Pons (tissue), 1 donor: ENCODE results near the gene UXS1.
A peak's percentile ranks its signal among the peaks of the same experiment; 100 is the strongest.

ENCODE experiments used
- DNase-seq: peaks from one replicate; pipeline ENCODE4 v3.0.0-alpha.2; 2016; ENCODE audit warnings: low spot score

The UXS1 gene

DNA sequence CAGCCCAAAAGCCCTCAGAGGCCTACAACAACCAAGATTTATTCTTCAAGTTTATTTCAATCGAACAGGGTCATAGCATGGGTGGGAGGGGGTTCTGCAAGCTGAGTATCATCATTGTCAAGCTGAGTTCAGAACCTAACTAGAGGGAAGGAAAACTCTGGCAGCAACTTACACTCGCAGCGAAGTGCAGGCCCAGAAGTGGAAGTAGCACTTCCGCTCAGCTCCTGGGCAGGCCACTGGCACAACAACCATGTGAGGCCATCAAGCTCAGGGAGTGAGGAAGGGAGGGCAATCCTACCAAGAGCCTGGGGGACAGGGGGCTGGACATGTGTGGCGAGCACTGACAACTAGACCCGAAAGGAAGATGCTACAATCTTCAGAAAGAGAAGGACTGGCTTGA, 4.8 kb downstream of the UXS1 start:
- DNase-seq, result peak; percentile 50

DNA sequence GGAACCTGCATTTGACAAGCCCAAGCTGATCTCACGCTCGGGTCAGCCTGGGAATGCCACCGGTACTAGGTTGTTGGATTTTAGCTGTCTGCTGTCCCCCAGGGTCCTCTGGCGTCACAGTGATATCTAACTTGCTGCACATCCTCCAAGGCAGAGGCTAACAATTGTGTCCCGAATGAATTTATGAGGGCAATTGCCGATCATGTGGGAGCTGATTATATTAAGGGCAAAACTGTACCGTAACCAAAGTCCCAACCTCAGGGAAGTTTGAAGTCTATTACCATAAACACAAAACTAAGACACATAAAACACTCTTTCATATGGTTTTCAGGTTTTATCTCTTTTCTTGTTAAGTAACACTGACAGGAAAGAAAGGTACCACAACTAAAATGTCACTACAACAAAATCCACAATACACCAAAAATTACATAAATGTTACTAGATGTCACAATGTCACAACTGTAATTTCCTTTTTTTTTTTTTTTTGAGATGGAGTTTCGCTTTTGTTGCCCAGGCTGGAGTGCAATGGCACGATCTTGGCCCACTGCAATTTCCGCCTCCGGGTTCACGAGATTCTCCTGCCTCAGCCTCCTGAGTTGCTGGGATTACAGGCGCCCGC, 6.7 kb downstream of the UXS1 start:
- DNase-seq, result no peak

DNA sequence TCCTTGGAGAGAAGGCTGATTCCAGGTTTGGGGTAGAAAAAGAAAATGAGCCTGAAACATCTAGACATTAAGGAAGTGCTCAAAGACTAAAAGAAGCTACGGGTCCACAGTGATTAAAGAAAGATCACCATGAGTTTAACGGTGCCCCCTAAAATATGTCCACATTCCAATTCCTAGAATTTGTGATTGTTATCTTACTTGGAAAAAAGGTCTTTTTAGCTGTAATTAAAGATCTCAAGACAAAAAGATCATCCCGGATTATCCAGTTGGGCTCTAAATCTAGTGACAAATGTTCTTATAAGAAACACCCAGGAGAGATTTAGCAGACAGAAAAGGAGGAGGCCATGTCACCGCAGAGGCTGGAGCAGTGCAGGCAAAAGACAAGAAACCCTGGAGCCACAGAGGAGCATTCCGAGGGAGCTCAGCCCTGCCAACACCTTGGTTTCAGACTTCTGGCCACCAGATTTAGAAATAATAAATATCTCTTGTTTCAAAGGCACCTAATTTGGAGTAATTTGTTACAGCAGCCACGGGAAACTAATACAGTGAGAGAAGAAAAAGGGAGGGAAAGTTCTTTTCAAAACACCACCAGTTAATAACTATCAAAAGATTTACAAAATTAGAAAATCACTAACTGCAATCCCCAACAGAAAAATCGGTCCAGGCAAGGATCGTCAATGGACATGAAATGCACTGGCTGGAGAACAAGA, 8.5 kb downstream of the UXS1 start:
- no peak for DNase-seq

DNA sequence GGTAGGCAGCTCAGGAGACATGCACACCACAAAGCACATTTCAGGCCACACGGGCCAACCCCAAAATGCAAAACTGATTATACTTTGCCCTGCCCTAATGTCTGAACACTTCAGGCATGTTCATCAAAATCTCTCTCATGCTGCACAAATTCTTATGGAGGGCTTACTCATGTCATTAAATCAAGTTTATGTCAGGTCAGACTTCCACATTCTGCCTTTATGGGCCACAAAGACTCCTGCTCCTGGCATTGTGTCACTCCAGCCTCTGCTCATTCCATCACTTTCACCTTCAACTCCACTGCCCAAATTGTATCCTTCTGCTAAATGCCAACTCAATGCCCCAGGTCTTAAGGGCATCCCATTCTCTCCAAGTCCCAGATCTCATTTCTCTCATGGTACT, 9.2 kb downstream of the UXS1 start:
- no peak for DNase-seq

DNA sequence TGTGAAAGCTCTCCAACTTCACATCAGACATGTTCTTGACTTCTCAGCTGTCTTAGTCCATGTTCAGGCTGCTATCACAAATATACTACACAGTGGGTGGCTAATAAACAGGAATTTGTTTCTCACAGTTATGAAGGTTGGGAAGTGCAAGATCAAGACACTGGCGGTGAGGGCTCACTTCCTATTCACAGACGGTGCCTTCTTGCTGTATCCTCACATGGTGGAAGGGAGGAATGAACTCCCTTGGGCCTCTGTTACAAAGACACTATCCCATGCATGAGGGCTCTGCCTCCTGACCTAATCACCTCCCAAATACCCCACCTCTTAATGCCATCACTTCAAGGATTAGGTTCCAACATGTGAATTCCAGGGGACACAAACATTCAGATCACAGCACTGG, 9.7 kb downstream of the UXS1 start:
- DNase-seq, result no peak

DNA sequence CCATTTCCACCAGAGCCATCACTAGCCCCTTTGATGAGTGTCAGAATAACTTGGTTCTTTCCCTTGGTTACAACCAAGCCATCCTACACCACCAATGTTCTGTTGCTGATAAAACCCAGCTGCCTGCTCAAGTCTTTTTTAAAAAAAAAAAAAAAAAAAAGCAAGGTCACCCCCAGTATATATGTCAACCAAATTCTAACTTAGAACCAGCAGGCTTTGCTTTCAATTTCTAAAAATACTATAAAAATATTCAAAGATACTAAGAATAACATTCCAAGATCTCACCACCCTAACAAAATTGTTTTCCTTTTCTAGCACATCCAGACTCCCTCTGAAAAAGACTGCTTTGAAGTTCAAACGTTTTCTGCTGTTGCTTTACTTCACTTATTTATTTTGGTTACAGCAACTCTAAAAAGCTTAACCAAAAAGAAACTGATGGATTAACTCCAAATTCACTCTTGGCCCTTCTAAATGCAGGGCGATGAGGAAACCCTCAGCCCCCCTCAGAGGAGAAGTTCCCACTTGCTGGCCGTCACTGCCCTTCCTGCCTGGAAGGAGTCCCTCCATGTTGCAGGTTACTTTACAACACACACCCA, 10.9 kb downstream of the UXS1 start:
- DNase-seq, result peak; percentile 17

DNA sequence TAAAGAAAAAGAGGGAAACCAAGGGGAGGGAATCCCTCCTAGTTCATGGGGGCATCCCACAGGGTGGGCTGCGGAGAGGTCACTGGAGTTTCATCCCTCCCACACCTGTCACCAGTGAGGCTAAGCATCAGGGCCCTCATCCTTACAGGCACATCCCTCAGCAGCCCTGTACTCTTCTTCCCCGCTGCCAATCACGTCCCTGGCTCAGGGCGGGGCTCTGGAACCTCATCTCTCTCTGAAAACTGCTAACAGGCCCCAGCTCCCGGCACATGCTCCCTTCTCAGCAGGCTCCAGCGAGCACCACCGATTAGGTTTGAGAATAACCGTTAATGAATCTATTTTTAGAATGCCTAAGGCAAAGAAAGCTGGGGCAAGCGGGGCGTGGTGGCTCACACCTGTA, 13.0 kb downstream of the UXS1 start:
- no peak for DNase-seq

DNA sequence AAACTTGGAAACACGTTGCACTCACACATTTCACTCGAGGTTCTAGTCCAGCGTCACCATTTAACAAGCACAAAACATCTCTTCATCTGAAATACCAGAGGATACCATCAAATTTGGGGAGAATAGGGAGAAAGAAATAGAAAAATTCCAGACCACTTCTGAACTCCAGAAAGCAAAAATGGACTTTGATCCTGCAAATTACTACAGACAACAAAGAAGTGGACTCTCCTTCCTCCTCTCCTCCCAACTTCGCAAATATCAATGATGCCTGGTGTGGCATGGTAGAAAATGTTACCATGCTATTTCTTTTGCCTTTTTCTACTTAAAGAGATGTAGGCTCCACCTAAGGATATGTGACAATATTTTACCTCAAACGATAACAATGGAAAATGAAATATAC, 13.5 kb downstream of the UXS1 start:
- no peak for DNase-seq

DNA sequence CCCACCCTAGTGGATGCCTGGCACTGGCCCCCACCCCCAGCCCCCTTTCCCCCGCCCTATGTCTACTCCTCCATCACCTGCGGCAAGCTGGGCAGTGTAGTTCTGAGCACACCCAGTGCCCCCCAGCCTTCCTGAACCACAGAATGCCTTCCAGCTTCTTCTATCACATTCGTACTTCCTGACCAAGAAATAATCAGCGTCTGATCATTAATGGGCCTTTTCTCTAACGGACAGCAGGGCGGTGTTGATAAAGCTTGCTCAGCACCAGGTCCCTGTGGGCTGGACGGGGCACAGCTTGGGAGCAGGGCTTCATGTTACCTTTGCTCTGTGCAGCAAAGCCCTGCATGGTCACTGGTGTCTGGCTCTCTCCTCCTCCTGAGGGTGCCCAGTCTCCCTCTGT, 15.4 kb downstream of the UXS1 start:
- no peak for DNase-seq

DNA sequence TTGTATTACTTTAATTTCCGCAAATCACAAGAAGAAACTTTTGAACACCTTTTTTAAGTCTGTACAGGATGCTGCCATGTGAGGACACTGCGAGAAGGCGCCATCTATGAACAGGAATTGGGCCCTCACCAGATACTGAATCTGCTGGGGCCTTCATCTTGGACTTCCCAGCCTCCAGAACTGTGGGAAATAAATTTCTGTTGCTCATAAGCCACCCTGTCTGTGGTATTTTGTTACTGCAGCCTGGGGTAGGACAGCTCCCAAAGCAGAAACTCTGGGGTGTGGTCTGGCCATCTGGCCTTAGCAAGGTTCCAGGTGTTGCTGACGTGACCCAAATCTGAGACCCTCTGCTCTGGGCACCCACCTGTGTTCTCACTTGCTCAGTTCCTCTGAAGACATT, 16.5 kb downstream of the UXS1 start:
- DNase-seq, result no peak

DNA sequence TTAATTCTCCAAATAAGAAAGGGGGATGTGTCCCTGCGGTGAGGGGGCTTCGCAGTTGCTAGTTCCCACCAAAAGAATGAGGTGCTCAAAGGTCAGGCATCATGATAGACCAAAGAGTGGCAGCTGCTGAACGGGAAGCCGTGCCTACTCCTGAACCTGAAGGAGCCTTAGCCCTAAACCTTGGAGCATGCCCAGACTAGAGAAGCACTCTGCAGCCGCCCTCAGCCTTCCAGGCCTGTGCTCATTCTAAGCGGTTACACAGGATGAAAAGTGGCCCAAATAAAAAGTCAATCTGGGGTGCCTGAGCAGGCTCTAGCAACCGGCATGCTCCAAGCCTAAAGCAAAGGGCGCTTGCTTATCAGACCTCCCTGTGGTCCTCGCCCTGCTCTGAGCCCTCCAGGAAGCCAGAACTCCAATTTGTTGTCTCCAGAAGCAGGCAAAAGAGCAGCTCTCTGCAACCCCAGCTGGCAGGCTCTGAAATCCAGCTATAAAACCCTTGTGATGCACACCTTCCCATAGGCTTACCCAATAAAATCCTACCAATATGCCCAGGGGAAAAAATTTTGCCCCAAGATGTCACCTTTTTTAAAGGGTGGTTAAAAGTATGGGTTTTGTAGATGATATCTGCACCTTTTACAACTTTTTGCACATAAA, 17.5 kb downstream of the UXS1 start:
- DNase-seq, result no peak

DNA sequence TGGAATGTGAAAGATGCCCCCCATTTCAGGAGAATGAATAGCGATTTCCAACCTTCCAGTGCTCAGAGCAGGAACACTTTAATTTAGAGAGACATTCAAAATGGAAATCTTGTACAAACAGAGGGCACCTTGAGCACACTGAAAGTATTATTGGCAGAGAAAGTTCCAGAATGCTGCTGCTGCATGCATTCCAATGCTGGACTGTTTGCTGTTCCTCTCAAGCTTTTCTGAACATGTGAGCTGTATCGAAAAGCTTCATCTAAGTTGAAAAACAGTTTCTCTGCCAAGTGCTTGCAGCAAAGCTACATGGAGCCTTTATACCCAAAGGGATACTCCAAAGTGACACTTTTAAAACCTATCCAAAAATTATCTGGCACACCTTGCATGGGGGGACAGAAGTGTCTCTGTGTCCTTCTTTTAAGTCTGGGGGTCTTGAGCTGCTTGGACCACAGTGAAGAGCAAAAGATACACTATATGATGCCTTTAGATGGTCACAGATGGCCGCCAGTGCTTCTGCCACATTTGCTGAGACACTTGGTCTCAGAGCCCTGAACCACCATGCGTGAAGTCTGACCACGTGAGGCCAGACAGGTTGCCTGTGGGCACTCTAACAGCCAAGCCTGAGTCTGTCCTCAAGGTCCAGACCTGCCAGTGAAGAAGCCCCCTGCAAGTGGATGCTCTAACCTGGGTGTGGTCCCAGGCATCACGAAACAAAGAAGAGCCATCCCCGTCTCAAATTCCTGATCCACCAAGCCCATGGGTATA, 18.8 kb downstream of the UXS1 start:
- no peak for DNase-seq

- DNase-seq, result no peak
Measured at GRCh38 chr2:106174056-106174455, 20.0 kb downstream of the UXS1 start.

GRCh38 chr2:106172649-106173048, 21.5 kb downstream of the UXS1 start:
- DNase-seq, result no peak

- DNase-seq, result no peak
Measured at GRCh38 chr2:106168657-106169056, 25.4 kb downstream of the UXS1 start.

GRCh38 chr2:106167067-106167466, 27.0 kb downstream of the UXS1 start:
- no peak for DNase-seq

GRCh38 chr2:106165561-106165960, 28.5 kb downstream of the UXS1 start:
- no peak for DNase-seq

DNA sequence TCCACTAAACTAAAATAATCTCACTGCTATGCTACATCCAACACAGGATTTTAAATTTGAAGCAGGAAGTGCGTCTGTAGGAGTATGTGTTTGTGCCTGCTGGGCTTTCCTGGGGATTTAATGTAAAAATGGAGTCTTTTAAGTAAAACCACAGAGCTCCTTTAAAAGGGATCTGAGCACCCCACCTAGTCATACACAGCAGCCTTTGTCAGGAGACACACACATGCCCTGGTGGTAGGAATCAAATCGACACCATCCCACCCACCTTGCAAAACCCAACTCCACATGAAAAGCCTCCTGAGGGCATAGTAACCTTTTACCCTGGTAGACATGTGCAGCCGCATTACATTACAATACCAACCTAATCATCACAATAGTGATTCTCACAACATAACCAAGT, 29.1 kb downstream of the UXS1 start:
- no peak for DNase-seq

DNA sequence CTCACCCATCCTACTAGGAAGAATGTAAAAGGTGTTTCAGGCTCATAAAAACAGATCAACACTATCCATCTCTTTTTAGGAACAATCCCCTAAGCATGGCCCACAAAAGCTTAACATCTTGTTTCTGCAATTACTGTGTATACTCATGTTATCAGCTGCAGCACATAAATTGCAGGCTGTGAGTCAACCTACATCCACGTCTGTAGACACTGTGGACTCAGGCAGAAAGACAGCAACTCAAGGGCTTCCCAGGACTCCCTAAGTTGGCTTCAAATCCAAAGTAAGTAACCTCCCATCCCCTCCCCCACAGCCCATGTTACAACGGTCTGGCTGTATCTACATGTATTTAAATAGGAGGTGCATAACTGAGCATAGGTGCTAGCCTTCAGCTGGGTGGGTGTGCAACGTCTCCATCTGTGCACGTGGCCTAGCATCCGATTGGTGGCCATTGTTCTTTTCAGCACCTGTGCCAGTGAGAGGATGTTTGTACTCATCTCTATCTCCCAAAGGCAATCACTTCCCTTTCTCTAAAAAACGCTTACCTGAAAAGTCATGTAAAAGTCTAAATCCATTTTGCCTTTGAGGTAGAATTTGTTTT, 30.1 kb downstream of the UXS1 start:
- DNase-seq, result no peak

DNA sequence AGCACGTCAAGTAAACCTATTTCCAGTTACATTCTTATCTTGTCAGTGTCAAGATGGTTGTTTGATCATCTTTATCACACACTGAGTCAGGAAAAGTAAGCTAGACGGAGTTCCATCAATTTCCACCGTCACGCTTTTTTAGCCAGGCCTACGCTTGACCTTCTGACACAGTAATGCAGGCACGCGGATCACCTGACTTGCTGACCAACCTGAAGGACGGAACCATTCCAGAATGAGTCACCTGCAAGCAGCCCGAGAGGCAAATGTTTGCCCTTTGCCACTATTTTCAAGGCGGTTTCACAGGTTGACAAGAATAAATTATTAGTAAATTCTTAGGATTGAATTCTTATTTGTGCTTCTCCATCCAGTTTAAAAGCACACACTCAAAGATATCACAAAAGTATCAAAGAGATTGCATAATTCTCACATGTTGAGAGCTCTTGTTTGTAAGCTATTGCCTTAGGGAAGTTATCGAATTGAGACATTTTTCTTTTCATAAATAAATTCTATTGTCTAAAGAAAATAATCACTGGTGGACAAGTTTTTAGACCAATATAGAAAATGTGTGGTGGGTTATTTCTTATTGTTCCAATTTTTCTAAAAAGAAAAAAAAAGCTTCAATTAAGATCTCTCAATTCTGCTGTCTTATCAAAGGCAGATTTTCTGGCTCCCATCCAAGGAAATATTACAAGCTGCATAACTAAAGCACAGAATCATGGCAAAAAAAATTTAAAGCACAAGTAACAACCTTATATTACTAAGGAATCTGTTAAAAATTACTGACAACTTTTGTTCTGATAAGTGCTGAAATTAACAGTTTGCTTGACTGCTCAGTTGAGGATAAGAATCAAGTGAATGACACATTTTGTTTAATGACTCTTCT, 31.9 kb downstream of the UXS1 start:
- DNase-seq, result no peak

- DNase-seq, result no peak
Measured at GRCh38 chr2:106161341-106161740, 32.8 kb downstream of the UXS1 start.
